Measurements from ENCODE around the gene FOXF2. TPM values are rescaled to one million over a fixed set of nuclear protein-coding genes. Genes with fewer than 3 reads are reported as not detected.

The FOXF2 gene
- not detected in 2 replicates for total RNA-seq

DNA sequence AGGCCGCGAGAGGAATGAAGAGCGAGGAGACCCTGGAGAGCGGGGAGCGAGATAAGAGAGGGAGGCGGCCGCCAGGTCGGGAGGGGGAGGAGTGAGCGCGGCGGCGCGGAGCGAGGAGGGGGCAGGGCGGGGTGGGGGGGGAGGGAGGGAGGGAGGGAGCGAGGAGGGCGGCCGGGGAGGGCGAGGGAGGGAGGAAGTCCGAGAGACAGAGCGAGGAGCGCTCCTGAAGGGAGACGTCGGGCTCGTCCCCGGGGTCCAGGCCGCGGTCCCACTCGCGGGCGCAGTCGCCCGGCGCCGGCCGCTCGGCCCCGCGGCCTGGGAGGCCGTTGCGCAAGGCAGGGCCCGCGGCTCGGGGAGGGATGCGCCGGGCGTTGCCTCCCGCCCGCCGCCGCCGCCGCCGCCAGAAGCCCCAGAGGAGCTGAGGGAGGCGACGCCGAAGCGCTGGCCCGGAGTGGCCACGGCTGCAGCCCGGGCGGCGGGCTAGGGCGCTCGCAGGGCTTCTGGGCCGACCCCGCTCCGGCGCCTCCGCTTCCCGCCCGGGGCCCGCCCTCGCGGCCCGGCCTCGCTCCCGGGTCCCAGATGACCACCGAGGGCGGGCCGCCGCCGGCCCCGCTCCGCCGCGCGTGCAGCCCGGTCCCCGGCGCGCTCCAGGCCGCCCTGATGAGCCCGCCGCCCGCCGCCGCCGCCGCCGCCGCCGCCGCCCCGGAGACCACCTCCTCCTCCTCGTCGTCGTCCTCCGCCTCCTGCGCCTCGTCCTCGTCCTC is at the start of gene FOXF2:
TSS of gene FOXF2 (plus strand) at position 208 of the 764 bp plus-strand sequence. CDS start at position 580, 372 bp downstream.

Other genes starting within 250 kb of the FOXF2 start
- gene FOXQ1, start 77.5 kb upstream of the FOXF2 start, total RNA-seq = not detected in 2 replicates
- gene FOXC1, start 220.3 kb downstream of the FOXF2 start, total RNA-seq = 9.9 and 10.5 TPM in 2 replicates